ENCODE data around the gene EIF4E2. TPM values are rescaled to one million over a fixed set of nuclear protein-coding genes. Genes with fewer than 3 reads are reported as not detected.

EIF4E2 gene
- total and polyA plus RNA-seq, 2 donors (not counting 3 experiments of a cell fraction or from before 2014, with no cell fraction given): 50.0 to 96.5 TPM

GRCh38 chr2:232542715-232543467, 7.6 kb upstream of the EIF4E2 start:
- H3K36me3 ChIP-seq (ENCODE audit: control insufficient read depth in 2 of 2, extremely low read depth in 1 of 2, insufficient read depth in 2 of 2, low read length in 2 of 2): no peaks in the 10 kb centered on the region
- H3K79me2 ChIP-seq (ENCODE audit: control insufficient read depth, insufficient read depth, low read length): no peaks in the 10 kb centered on the region
- ChIA-PET POLR2A (no interaction called here), CTCF (no interaction called here)
- H3K4me1 ChIP-seq (ENCODE audit: control insufficient read depth, extremely low read depth, insufficient read depth, low read length): no peaks in the 10 kb centered on the region
- FAIRE-seq (no peak), DNase-seq (ENCODE audit: low read depth, low spot score) (no peak)
- TF ChIP-seq JUN (IDR thresholded peaks at IDR 0.05; ENCODE audit: borderline replicate concordance, insufficient read depth, insufficient read length, low read depth) (no peak), MAX (IDR thresholded peaks at IDR 0.05; ENCODE audit: insufficient read depth, insufficient read length) (no peak), POLR2AphosphoS5 (IDR thresholded peaks at IDR 0.05; ENCODE audit: insufficient read depth, low read depth, low read length) (no peak), FOS (IDR thresholded peaks at IDR 0.05; ENCODE audit: borderline replicate concordance, insufficient read depth, low read length) (no peak), POLR2A (IDR thresholded peaks at IDR 0.05; ENCODE audit: low read depth, low read length) (no peak), GATA2 (IDR thresholded peaks at IDR 0.05; ENCODE audit: insufficient read depth, insufficient read length, low read depth, low read length) (no peak), EZH2 (IDR thresholded peaks at IDR 0.05; ENCODE audit: borderline replicate concordance, low read depth, low read length, severe bottlenecking) (no peak), CTCF (IDR thresholded peaks at IDR 0.05; ENCODE audit: extremely low read depth in 1 of 2, insufficient read depth in 1 of 2, low read depth in 1 of 2, low read length in 2 of 2) (no peak), MYC (IDR thresholded peaks at IDR 0.05; ENCODE audit: low read depth, low read length) (no peak)
- no peak overlapping the region for H3K9ac ChIP-seq (replicated peaks; ENCODE audit: extremely low read depth, insufficient read depth, low read length)
- dilution Hi-C loops (cut with MboI; ENCODE audit: extremely low pct_ligation_motif_present, low sequenced_read_pairs): no loop called here
- intact Hi-C loops (cut with micrococcal nuclease): no loop called here
- no peaks in the 10 kb centered on the region for H3K27me3 ChIP-seq (ENCODE audit: control insufficient read depth in 2 of 2, insufficient read depth in 2 of 2, low read length in 2 of 2)
- H3K4me2 ChIP-seq (ENCODE audit: insufficient read depth, low read length): no peak overlapping the region
- no peak overlapping the region for H2AFZ ChIP-seq (ENCODE audit: low read depth, low read length)
- H3K9me1 ChIP-seq (replicated peaks; ENCODE audit: control insufficient read depth, extremely low read depth, insufficient read depth, low read length): no peaks in the 10 kb centered on the region
- H4K20me1 ChIP-seq (replicated peaks; ENCODE audit: control insufficient read depth, extremely low read depth, insufficient read depth, low read length): no peaks in the 10 kb centered on the region
- H3K9me3 ChIP-seq (replicated peaks; ENCODE audit: control insufficient read depth, insufficient read depth, low read length): no peaks in the 10 kb centered on the region
- no peak overlapping the region for H3K27ac ChIP-seq (ENCODE audit: insufficient read depth, low read depth, low read length)
- BruUV-seq (replicated peaks): no TSS peak
- H3K4me3 ChIP-seq (replicated peaks in 1 of 3; ENCODE audit: insufficient read depth in 1 of 3, low read depth in 1 of 3, low read length in 3 of 3): no peak overlapping the region

Measured in endothelial cell of umbilical vein (primary cell).